ENCODE results near the gene SERPINA5. TPM values are rescaled to one million over a fixed set of nuclear protein-coding genes. Genes with fewer than 3 reads are reported as not detected.
A peak's percentile ranks its signal among the peaks of the same experiment; 100 is the strongest.

SERPINA5 gene
- total and polyA plus RNA-seq, 2 of the 13 experiments (the other 11 are each of a cell fraction or from before 2014, with no cell fraction given): 449 to 498 TPM

- TF ChIP-seq RNF219 (CRISPR knock-in tag; IDR thresholded peaks at IDR 0.05) (no peak), ZNF329 (CRISPR knock-in tag; IDR thresholded peaks at IDR 0.05; ENCODE audit: low read depth) (peak; percentile 78; the same call in 1 of the 2 replicates), TFAP4 (IDR thresholded peaks at IDR 0.05; ENCODE audit: borderline replicate concordance, low read depth) (peak; percentile 49; the same call in 1 of the 2 replicates), ISX (CRISPR knock-in tag; conservative IDR thresholded peaks at IDR 0.05) (no peak), ZNF574 (CRISPR knock-in tag; IDR thresholded peaks at IDR 0.05) (0 out of 2 replicates have a peak, but pooled peaks have one; percentile 6), FOSL1 (CRISPR knock-in tag; IDR thresholded peaks at IDR 0.05; ENCODE audit: borderline replicate concordance) (no peak), THYN1 (CRISPR knock-in tag; IDR thresholded peaks at IDR 0.05; ENCODE audit: borderline replicate concordance, low read depth) (0 out of 2 replicates have a peak, but pooled peaks have one; percentile 41), ZNF501 (CRISPR knock-in tag; IDR thresholded peaks at IDR 0.05) (peak; percentile 35; the same call in 1 of the 2 replicates), PTBP1 (IDR thresholded peaks at IDR 0.05; ENCODE audit: low read depth, low read length, poor library complexity, severe bottlenecking) (no peak), YY1 (IDR thresholded peaks at IDR 0.05; ENCODE audit: insufficient read depth, insufficient replicate concordance, low read depth, low read length) (peak; percentile 26), FOXK1 (CRISPR knock-in tag; IDR thresholded peaks at IDR 0.05; ENCODE audit: borderline replicate concordance, low read depth) (peak; percentile 30; the same call in 1 of the 2 replicates), NR2C2 (CRISPR knock-in tag; IDR thresholded peaks at IDR 0.05; ENCODE audit: borderline replicate concordance) (peak; percentile 33; the same call in 1 of the 2 replicates), FOXA3 (CRISPR knock-in tag; IDR thresholded peaks at IDR 0.05) (peak; percentile 32; the same call in 1 of the 2 replicates), ZNF382 (CRISPR knock-in tag; IDR thresholded peaks at IDR 0.05; ENCODE audit: borderline replicate concordance) (no peak), NR2F1 (CRISPR knock-in tag; IDR thresholded peaks at IDR 0.05) (peak; percentile 11 to 35; a peak in 2 of 4 replicates), ZNF775 (CRISPR knock-in tag; IDR thresholded peaks at IDR 0.05; ENCODE audit: borderline replicate concordance) (no peak), ZNF280B (CRISPR knock-in tag; IDR thresholded peaks at IDR 0.05; ENCODE audit: borderline replicate concordance) (peak; percentile 74; the same call in 1 of the 2 replicates), FOXM1 (CRISPR knock-in tag; IDR thresholded peaks at IDR 0.05) (no peak), FOXO1 (CRISPR knock-in tag; IDR thresholded peaks at IDR 0.05) (peak; percentile 40; the same call in 1 of the 2 replicates)
These were observed at the start of gene SERPINA5 (continued) for GRCh38 chr14:94581127-94581999.
